Neural crest cell (in vitro differentiated cells): ENCODE results near the gene MACROD1. TPM values are rescaled to one million over a fixed set of nuclear protein-coding genes. Genes with fewer than 3 reads are reported as not detected.

Experiments used
- DNase-seq: peaks from one replicate; pipeline ENCODE4 v3.0.0; 2021; ENCODE audit warnings: low read depth, mixed read lengths, low spot score
- H3K27ac Mint-ChIP-seq: one replicate; pipeline ENCODE4 v1.8.0; 2021; ENCODE audit warnings: mild to moderate bottlenecking, mixed read lengths; ENCODE audit not compliant: unreplicated experiment
- H3K27me3 Mint-ChIP-seq: 2 replicates; pipeline ENCODE4 v1.8.0; 2021; ENCODE audit warnings: low read depth, mild to moderate bottlenecking, mixed read lengths
- H3K36me3 Mint-ChIP-seq: 2 replicates; pipeline ENCODE4 v1.8.0; 2021; ENCODE audit warnings: low read depth, mild to moderate bottlenecking, mixed read lengths
- H3K4me1 Mint-ChIP-seq: 2 replicates; pipeline ENCODE4 v1.8.0; 2021; ENCODE audit warnings: mixed read lengths
- H3K4me3 Mint-ChIP-seq: one replicate; pipeline ENCODE4 v1.8.0; 2021; ENCODE audit warnings: mild to moderate bottlenecking, mixed read lengths
- H3K9me3 Mint-ChIP-seq: 2 replicates; pipeline ENCODE4 v1.8.0; 2021; ENCODE audit warnings: mixed read lengths
- total RNA-seq: library from RNA; stranded (reverse); gene quantifications from 2 replicates; pipeline ENCODE4 v1.2.1, GENCODE V29; 2021
- TF ChIP-seq, protein P1 (sequence below): fragments of 200-600 bp; sonication (generic); conservative IDR thresholded peaks from 2 replicates; pipeline ENCODE4 v1.5.0; 2021; ENCODE audit warnings: antibody characterized with exemption, mild to moderate bottlenecking

The MACROD1 gene
- total RNA-seq, 1 donor from 2014 or later: 26.1 TPM

GRCh38 chr11:64092111-64092760 lies 73.7 kb downstream of the MACROD1 start:
- H3K27ac Mint-ChIP-seq: no peak overlapping the region
- H3K27me3 Mint-ChIP-seq: no peaks in the 10 kb centered on the region
- H3K36me3 Mint-ChIP-seq: no peaks in the 10 kb centered on the region
- no peak for DNase-seq
- peaks cover 60% of the 10 kb centered on the region for H3K4me1 Mint-ChIP-seq
- TF ChIP-seq, protein P1, sequence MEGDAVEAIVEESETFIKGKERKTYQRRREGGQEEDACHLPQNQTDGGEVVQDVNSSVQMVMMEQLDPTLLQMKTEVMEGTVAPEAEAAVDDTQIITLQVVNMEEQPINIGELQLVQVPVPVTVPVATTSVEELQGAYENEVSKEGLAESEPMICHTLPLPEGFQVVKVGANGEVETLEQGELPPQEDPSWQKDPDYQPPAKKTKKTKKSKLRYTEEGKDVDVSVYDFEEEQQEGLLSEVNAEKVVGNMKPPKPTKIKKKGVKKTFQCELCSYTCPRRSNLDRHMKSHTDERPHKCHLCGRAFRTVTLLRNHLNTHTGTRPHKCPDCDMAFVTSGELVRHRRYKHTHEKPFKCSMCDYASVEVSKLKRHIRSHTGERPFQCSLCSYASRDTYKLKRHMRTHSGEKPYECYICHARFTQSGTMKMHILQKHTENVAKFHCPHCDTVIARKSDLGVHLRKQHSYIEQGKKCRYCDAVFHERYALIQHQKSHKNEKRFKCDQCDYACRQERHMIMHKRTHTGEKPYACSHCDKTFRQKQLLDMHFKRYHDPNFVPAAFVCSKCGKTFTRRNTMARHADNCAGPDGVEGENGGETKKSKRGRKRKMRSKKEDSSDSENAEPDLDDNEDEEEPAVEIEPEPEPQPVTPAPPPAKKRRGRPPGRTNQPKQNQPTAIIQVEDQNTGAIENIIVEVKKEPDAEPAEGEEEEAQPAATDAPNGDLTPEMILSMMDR: no peak
- H3K4me3 Mint-ChIP-seq: peak overlapping the region; percentile 31
- H3K9me3 Mint-ChIP-seq: no peaks in the 10 kb centered on the region

DNA sequence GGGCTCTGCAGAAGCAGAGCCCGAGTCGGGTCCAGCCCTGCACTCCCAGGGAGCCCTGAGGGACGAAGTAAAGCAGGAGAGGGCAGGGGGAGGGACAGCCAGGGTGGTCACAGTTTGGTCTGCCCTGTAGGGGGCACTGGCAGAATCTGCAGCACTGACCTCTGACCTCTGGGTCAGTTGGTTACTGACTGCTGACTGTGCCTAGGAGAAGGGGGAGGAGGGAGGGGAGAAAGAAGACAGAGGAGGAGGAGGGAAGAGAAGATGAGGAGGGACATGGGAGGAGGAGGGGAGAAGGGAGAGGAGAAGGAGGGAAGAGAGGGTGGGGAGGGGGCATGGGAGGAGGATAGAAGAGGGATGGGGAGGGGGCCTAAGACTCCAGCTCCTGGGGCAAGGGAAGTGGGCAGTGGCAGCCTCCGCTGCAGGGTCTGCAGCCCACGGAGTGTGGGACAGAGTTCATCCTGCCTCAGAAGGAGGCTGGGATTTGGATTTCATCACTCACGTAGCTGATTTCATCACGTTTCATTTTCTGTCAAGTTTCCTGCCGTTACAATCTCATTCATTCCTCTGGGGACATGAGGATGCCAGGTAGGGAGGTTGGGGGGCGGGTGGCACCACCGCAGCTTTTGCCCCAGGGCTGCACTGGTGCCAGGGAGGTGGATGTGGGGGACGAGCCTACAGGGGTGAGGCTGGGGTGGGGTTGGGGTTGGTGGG lies 75.0 kb downstream of the MACROD1 start:
- H3K9me3 Mint-ChIP-seq: no peaks in the 10 kb centered on the region
- peak overlapping the region; percentile 54 for H3K4me3 Mint-ChIP-seq
- DNase-seq: peak; percentile 37
- H3K4me1 Mint-ChIP-seq: peaks cover 65% of the 10 kb centered on the region
- TF ChIP-seq, protein P1: no peak
- H3K27ac Mint-ChIP-seq: no peak overlapping the region
- peaks cover 8% of the 10 kb centered on the region for H3K27me3 Mint-ChIP-seq
- no peaks in the 10 kb centered on the region for H3K36me3 Mint-ChIP-seq

- H3K27me3 Mint-ChIP-seq: peaks cover 8% of the 10 kb centered on the region
- no peaks in the 10 kb centered on the region for H3K9me3 Mint-ChIP-seq
- H3K36me3 Mint-ChIP-seq: no peaks in the 10 kb centered on the region
- H3K4me3 Mint-ChIP-seq: no peak overlapping the region
- DNase-seq: no peak
- peaks cover 60% of the 10 kb centered on the region for H3K4me1 Mint-ChIP-seq
- no peak overlapping the region for H3K27ac Mint-ChIP-seq
- TF ChIP-seq, protein P1: no peak
Observed at GRCh38 chr11:64089915-64090805, 75.8 kb downstream of the MACROD1 start.

- H3K4me3 Mint-ChIP-seq: no peak overlapping the region
- TF ChIP-seq, protein P1: no peak
- H3K4me1 Mint-ChIP-seq: peaks cover 53% of the 10 kb centered on the region
- H3K27me3 Mint-ChIP-seq: peaks cover 8% of the 10 kb centered on the region
- H3K27ac Mint-ChIP-seq: no peak overlapping the region
- no peaks in the 10 kb centered on the region for H3K36me3 Mint-ChIP-seq
- no peak for DNase-seq
- no peaks in the 10 kb centered on the region for H3K9me3 Mint-ChIP-seq
Observed at GRCh38 chr11:64089493-64089892, 76.4 kb downstream of the MACROD1 start.

DNA sequence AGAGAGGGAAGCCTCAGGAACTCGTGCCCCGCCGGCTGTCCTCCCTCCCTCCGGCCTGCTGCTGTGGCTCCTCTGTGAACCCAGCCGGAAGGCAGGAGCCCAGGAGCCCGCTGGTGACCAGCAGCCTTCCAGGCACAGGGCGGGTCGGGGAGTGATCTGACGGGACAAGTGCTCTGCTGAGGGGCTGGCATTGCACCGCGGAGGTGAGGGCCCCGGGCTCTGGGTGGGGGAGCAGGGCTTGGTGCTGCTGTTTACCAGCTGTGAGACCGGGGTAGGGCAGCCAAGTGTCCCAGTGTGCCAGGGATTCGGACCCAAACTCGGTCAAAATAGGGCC lies 76.9 kb downstream of the MACROD1 start:
- TF ChIP-seq, protein P1: no peak
- Mint-ChIP-seq H3K36me3 (no peaks in the 10 kb centered on the region), H3K27me3 (peaks cover 8% of the 10 kb centered on the region), H3K9me3 (no peaks in the 10 kb centered on the region), H3K27ac (no peak overlapping the region), H3K4me3 (no peak overlapping the region), H3K4me1 (peaks cover 48% of the 10 kb centered on the region)
- no peak for DNase-seq
